HepG2 (cell line): ENCODE data around the gene ZNF593OS. TPM values are rescaled to one million over a fixed set of nuclear protein-coding genes. Genes with fewer than 3 reads are reported as not detected.

Experiments used
- CAMTA2 ChIP-seq: sonication (generic); formaldehyde crosslinking; IDR thresholded peaks from 2 replicates; pipeline ENCODE4 v1.4.0; 2020; ENCODE audit warnings: mild to moderate bottlenecking, missing genetic modification reagents, borderline replicate concordance
- DMAP1 ChIP-seq: IDR thresholded peaks from 2 replicates; pipeline ENCODE4 v1.6.1; 2016
- HOXA7 ChIP-seq: sonication (generic); formaldehyde crosslinking; IDR thresholded peaks from 2 replicates; pipeline ENCODE4 v1.8.1; 2022; ENCODE audit warnings: mild to moderate bottlenecking, missing genetic modification reagents, moderate library complexity
- PBX2 ChIP-seq: IDR thresholded peaks from 2 replicates; pipeline ENCODE4 v1.6.1; 2016; ENCODE audit warnings: control low read depth
- SRSF4 ChIP-seq: fragments of 200-400 bp; formaldehyde crosslinking; IDR thresholded peaks from one replicate; pipeline ENCODE4 v1.6.1; 2018; ENCODE audit warnings: mild to moderate bottlenecking, low read depth, low read length, moderate library complexity; ENCODE audit not compliant: poor library complexity, severe bottlenecking
- ZFP90 ChIP-seq: sonication (generic); formaldehyde crosslinking; IDR thresholded peaks from 2 replicates; pipeline ENCODE4 v1.8.0; 2022; ENCODE audit warnings: missing genetic modification reagents, mild to moderate bottlenecking, inconsistent platforms, borderline replicate concordance
- ZHX2 ChIP-seq, 2 experiments: sonication (generic) in 1 of 2; formaldehyde crosslinking in 1 of 2; IDR thresholded peaks; 2 replicates each; pipeline versions ENCODE4 v1.6.1 to v1.9.0; 2014 to 2022; ENCODE audit warnings: antibody characterized with exemption in 1 of 2, borderline replicate concordance in 1 of 2, inconsistent platforms in 1 of 2, low read depth in 1 of 2, missing genetic modification reagents in 1 of 2
- ZNF205 ChIP-seq: IDR thresholded peaks from 2 replicates; pipeline ENCODE4 v1.6.1; 2018; ENCODE audit warnings: missing biosample characterization, missing genetic modification reagents
- ZNF33A ChIP-seq: sonication (generic); formaldehyde crosslinking; IDR thresholded peaks from 2 replicates; pipeline ENCODE4 v1.5.1; 2020; ENCODE audit warnings: missing genetic modification reagents, mild to moderate bottlenecking, moderate library complexity, borderline replicate concordance
- ZNF343 ChIP-seq: sonication (generic); formaldehyde crosslinking; IDR thresholded peaks from 2 replicates; pipeline ENCODE4 v1.4.0; 2020; ENCODE audit warnings: mild to moderate bottlenecking, missing genetic modification reagents
- ZNF496 ChIP-seq: sonication (generic); formaldehyde crosslinking; IDR thresholded peaks from 2 replicates; pipeline ENCODE4 v1.8.1; 2023; ENCODE audit warnings: mild to moderate bottlenecking, moderate library complexity, missing genetic modification reagents; ENCODE audit not compliant: insufficient replicate concordance
- ZNF546 ChIP-seq: sonication (generic); formaldehyde crosslinking; conservative IDR thresholded peaks from 2 replicates; pipeline ENCODE4 v1.8.1; 2023; ENCODE audit warnings: mild to moderate bottlenecking, missing genetic modification reagents
- ZNF550 ChIP-seq: sonication (generic); formaldehyde crosslinking; IDR thresholded peaks from 2 replicates; pipeline ENCODE4 v1.4.0; 2020; ENCODE audit warnings: mild to moderate bottlenecking, missing genetic modification reagents, borderline replicate concordance
- ZNF570 ChIP-seq: sonication (generic); formaldehyde crosslinking; IDR thresholded peaks from 2 replicates; pipeline ENCODE4 v1.4.0; 2020; ENCODE audit warnings: mild to moderate bottlenecking, missing genetic modification reagents, borderline replicate concordance
- ZNF670 ChIP-seq: sonication (generic); formaldehyde crosslinking; IDR thresholded peaks from 2 replicates; pipeline ENCODE4 v1.8.0; 2022; ENCODE audit warnings: mild to moderate bottlenecking, missing genetic modification reagents, borderline replicate concordance
- ZNF781 ChIP-seq: sonication (generic); formaldehyde crosslinking; IDR thresholded peaks from 2 replicates; pipeline ENCODE4 v1.5.1; 2020; ENCODE audit warnings: borderline replicate concordance, mild to moderate bottlenecking, missing genetic modification reagents; ENCODE audit errors: not compliant biosample characterization
- polyA plus RNA-seq, 8 experiments: library from polyadenylated mRNA; depleted of rRNA in 3 of 8; stranded (reverse) in 7 of 8; unstranded in 1 of 8; fragments of >200 nt; fragmentation: Illumina TruSeq in 4 of 8; extraction: Trizol in 4 of 8; gene quantifications; 2 replicates each; pipeline versions ENCODE4 v1.2.1 to v1.2.3, GENCODE V29; 2011 to 2016; ENCODE audit warnings: low read depth in 4 of 8, missing spikeins in 1 of 8, mixed read lengths in 1 of 8; ENCODE audit not compliant: insufficient read depth in 1 of 8
- total RNA-seq, 5 experiments: library from RNA; depleted of rRNA; stranded (reverse); fragments of >200 nt; fragmentation: Illumina TruSeq; extraction: Trizol; gene quantifications; 2 replicates each; pipeline ENCODE4 v1.2.3, GENCODE V29; 2016; ENCODE audit warnings: low read depth in 1 of 5
- TF ChIP-seq, protein P1 (sequence below): sonication (generic); formaldehyde crosslinking; IDR thresholded peaks from 2 replicates; pipeline ENCODE4 v1.4.0; 2020; ENCODE audit warnings: missing genetic modification reagents
- TF ChIP-seq, protein P2 (sequence below): sonication (generic); formaldehyde crosslinking; IDR thresholded peaks from 2 replicates; pipeline ENCODE4 v1.8.0; 2022; ENCODE audit warnings: missing genetic modification reagents, low read depth, mild to moderate bottlenecking, borderline replicate concordance

ZNF593OS gene
- total and polyA plus RNA-seq, 2 of the 13 experiments (the other 11 are each of a cell fraction or from before 2014, with no cell fraction given), result not detected

DNA sequence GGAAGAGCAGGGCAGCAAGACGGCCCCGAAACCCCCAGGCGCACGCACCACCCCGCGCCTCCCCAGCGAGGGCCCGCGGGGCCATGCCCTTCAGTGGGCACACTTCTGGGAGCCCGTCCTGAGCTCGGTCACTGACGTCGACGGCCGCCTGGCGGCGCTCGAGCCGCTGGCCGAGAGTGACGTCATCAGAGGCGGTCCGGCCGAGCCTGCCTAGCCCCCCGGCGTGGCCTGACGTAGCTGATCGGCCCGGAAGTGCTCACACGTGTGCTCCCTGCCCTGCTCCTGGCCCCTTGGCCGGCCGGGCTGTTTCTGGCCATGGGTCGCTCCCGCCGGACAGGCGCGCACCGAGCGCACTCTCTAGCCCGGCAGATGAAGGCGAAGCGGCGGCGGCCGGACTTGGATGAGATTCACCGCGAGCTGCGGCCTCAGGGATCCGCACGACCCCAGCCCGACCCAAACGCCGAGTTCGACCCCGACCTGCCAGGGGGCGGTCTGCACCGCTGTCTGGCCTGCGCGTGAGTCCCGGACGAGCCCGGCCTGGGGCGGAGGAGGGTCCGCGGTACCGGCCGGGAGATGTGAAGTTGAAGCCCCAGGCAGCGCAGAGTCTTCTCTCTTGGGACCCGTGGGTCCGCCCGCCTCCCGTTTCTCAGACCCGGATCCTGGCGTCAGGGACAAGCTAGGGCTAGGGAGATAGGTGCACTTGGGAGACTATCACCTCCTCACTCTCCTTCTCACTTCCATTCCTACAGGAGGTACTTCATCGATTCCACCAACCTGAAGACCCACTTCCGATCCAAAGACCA lies 1.8 kb downstream of the ZNF593OS start, which contains the start of gene ZNF593 (continued):
- TF ChIP-seq ZHX2 (IDR thresholded peaks at IDR 0.05; ENCODE audit: low read depth), result peak; percentile 97
- peak; percentile 79; the same call in 1 of the 2 replicates for TF ChIP-seq ZHX2 (CRISPR knock-in tag; IDR thresholded peaks at IDR 0.05; ENCODE audit: borderline replicate concordance)
- no peak for TF ChIP-seq ZNF496 (CRISPR knock-in tag)
- peak; percentile 98; the same call in 1 of the 2 replicates for TF ChIP-seq CAMTA2
- peak; percentile 46; the same call in 1 of the 2 replicates for TF ChIP-seq ZNF205 (CRISPR knock-in tag)
- TF ChIP-seq PBX2, result no peak
- TF ChIP-seq ZNF550 (CRISPR knock-in tag), result no peak
- TF ChIP-seq ZNF343 (CRISPR knock-in tag), result no peak; the same call in 1 of the 2 replicates
- TF ChIP-seq ZNF33A (CRISPR knock-in tag), result no peak
- peak; percentile 75 for TF ChIP-seq ZNF781
- peak; percentile 91 for TF ChIP-seq DMAP1 (CRISPR knock-in tag)
- peak; percentile 67 for TF ChIP-seq ZNF670 (CRISPR knock-in tag)
- TF ChIP-seq, protein P1, sequence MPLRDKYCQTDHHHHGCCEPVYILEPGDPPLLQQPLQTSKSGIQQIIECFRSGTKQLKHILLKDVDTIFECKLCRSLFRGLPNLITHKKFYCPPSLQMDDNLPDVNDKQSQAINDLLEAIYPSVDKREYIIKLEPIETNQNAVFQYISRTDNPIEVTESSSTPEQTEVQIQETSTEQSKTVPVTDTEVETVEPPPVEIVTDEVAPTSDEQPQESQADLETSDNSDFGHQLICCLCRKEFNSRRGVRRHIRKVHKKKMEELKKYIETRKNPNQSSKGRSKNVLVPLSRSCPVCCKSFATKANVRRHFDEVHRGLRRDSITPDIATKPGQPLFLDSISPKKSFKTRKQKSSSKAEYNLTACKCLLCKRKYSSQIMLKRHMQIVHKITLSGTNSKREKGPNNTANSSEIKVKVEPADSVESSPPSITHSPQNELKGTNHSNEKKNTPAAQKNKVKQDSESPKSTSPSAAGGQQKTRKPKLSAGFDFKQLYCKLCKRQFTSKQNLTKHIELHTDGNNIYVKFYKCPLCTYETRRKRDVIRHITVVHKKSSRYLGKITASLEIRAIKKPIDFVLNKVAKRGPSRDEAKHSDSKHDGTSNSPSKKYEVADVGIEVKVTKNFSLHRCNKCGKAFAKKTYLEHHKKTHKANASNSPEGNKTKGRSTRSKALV, result peak; percentile 88
- TF ChIP-seq ZFP90, result peak; percentile 97
- TF ChIP-seq HOXA7, result no peak
- no peak for TF ChIP-seq ZNF570
- TF ChIP-seq ZNF546 (CRISPR knock-in tag), result peak; percentile 83; the same call in 1 of the 2 replicates
- TF ChIP-seq, protein P2, sequence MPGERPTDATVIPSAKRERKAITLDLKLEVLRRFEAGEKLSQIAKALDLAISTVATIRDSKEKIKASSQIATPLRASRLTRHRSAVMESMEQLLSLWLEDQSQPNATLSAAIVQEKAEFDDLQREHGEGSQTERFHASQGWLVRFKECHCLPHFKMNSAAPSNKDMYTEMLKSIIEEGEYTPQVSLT (CRISPR knock-in tag), result peak; percentile 85; the same call in 1 of the 2 replicates
- no peak for TF ChIP-seq SRSF4
